ENCODE results near the gene SUPT3H.
"Not testable (repeated sequence)": the region's sequence is repeated elsewhere in the genome, so short reads cannot be mapped to it uniquely, and the experiment has no call there.

Gene SUPT3H

GRCh38 chr6:44898296-44898930 lies 479.3 kb downstream of the SUPT3H start:
- no peak for DNase-seq (ENCODE audit: low read depth in 2 of 2)

DNA sequence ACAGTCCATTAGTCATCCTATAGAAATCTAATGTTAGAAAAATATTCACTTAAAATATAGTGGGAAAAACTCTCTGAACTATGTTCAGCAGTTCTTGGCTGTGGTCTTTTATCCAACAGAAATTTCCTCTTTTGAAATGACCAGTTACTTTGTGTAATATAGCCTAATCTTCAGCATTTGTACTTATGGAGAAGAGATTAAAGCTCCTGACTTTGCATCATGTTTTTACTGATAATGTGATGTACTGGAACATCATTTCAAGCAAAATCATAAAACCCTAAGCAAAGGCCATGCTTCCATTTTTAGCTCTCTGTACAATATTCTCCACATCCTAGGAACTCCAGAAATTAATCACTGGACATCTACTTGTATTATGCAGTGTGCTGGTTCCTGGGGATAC lies 480.4 kb downstream of the SUPT3H start:
- no peak for DNase-seq (ENCODE audit: low read depth in 2 of 2)

- DNase-seq (ENCODE audit: low read depth in 2 of 2), result no peak
Observed at GRCh38 chr6:44896701-44897100, 481.0 kb downstream of the SUPT3H start.

GRCh38 chr6:44892579-44892978 lies 485.2 kb downstream of the SUPT3H start:
- DNase-seq (ENCODE audit: low read depth in 2 of 2), result no peak

GRCh38 chr6:44879071-44879470 lies 498.7 kb downstream of the SUPT3H start:
- DNase-seq (ENCODE audit: low read depth in 2 of 2), result not testable (repeated sequence)

GRCh38 chr6:44876638-44877037 lies 501.1 kb downstream of the SUPT3H start:
- DNase-seq (ENCODE audit: low read depth in 2 of 2), result not testable (repeated sequence)

- DNase-seq (ENCODE audit: low read depth in 2 of 2), result no peak
Observed at GRCh38 chr6:44869321-44869897, 508.3 kb downstream of the SUPT3H start.

GRCh38 chr6:44868910-44869309 lies 508.8 kb downstream of the SUPT3H start:
- DNase-seq (ENCODE audit: low read depth in 2 of 2), result no peak

DNA sequence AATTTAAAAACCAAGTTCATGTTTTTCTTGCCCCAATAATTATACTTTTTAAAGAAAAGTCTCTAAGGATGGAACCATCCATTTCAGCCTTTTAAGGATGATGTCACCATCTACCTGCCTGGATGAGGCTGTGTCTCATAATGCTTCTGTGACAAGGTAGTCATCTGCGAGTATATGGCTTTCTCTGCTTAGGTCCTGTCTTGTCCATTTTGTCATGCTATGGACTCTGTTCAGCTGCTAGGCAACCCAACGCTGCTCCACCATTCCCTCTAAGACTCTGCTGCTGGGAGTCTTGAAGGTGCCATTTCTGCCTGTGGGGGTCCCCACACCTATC lies 509.4 kb downstream of the SUPT3H start:
- no peak for DNase-seq (ENCODE audit: low read depth in 2 of 2)

DNA sequence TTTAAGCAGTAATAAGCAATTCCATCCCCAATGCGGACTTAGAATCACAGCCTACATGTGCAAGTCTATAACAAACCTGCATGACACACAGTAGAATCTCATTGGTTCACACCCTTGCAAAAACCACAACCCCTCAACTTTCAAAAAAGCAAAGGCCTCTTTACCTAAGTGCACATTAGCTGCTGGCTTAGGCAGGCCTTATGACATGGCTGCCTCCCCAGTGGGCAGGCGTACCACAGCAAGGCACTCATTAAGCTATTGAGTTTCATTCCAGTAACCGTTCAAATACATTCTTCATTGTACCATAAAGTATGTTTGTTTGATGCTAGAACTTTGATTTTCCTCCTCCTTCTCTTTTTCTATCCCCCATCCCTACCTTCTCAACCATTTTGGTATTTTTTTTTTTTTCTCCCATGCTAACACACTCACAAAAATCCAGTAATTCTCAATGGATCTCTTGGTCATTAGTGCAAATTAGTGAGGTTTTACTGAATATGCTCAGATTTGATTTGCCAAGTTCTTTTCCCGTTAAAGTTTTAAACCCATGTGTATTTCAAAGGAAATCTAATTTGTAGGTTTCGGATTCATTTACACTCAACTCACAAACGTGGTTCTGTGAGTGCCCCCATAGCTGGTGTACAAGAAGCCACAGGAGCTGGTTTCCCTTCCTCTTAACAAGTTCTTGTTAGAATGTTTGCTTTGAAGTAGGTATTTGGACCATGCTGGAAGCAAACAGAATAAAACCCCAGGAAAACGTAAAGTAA lies 510.0 kb downstream of the SUPT3H start:
- no peak for DNase-seq (ENCODE audit: low read depth in 2 of 2)

- not testable (repeated sequence) for DNase-seq (ENCODE audit: low read depth in 2 of 2)
Observed at GRCh38 chr6:44865184-44865583, 512.5 kb downstream of the SUPT3H start.

- DNase-seq (ENCODE audit: low read depth in 2 of 2), result no peak
Observed at GRCh38 chr6:44859901-44860410, 517.8 kb downstream of the SUPT3H start.

DNA sequence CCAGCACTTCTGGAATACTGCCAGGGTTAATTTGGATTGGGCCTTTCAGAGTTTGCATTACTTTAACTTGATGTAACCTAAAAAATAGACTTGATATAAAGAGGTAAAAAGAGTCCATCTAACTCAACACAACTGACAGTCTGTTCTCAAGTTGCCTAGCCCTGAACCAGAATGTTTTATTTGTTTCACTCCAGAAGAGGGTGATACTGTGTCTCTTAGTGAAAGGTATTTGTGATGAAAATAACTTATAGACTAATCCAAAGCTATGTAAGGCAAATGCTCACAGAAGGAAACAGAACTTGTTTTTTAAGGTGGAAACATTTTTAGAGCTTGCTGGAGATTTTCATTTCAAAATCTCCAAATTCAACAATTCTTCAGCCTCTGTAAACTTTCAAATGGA lies 518.7 kb downstream of the SUPT3H start:
- DNase-seq (ENCODE audit: low read depth in 2 of 2), result no peak

DNA sequence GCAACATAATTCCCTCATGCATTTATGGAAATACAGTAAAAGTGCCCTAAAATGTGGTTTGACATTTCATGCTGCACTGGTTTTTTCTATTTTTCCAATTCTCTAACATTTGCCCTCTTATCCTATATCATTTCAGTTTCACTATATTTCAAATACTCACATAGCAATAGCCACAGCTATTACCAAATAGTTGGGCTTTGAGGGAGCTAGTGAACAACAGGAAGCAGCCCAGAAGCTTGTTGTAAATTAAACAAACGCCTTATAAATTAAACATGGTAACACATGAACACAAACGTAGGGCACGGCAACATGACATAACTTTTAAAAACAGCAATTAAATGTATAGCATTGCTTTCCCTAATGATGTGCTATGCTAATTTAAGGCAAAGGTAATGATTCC lies 521.3 kb downstream of the SUPT3H start:
- no peak for DNase-seq (ENCODE audit: low read depth in 2 of 2)

- no peak for DNase-seq (ENCODE audit: low read depth in 2 of 2)
Observed at GRCh38 chr6:44855562-44856411, 521.9 kb downstream of the SUPT3H start.

- DNase-seq (ENCODE audit: low read depth in 2 of 2), result no peak
Observed at GRCh38 chr6:44854712-44855443, 522.9 kb downstream of the SUPT3H start.

GRCh38 chr6:44851176-44851575 lies 526.6 kb downstream of the SUPT3H start:
- no peak for DNase-seq (ENCODE audit: low read depth in 2 of 2)

GRCh38 chr6:44850312-44850711 lies 527.4 kb downstream of the SUPT3H start:
- DNase-seq (ENCODE audit: low read depth in 2 of 2), result no peak

- no peak for DNase-seq (ENCODE audit: low read depth in 2 of 2)
Observed at GRCh38 chr6:44849806-44850205, 527.9 kb downstream of the SUPT3H start.

DNA sequence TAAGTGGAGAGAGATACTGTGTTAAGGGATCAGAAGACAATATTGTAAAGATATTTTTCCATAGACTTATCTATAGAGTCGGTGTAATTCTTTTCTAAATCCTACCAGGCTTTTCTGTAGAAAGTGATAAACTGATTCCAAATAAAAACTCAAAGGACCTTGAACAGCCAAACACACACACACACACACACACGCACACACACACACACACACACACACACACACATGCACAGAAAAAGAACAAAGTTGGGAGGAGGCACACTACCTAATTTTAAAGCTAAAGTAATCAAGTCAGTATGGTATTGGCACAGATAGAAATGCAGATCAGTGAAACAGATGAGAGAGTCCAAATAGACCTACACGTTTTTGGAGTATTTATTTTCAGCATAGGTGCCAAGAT lies 534.0 kb downstream of the SUPT3H start:
- no peak for DNase-seq (ENCODE audit: low read depth in 2 of 2)

GRCh38 chr6:44842616-44843015 lies 535.1 kb downstream of the SUPT3H start:
- DNase-seq (ENCODE audit: low read depth in 2 of 2), result no peak
